H9 (cell line): ENCODE data around the gene TSPAN5. TPM values are rescaled to one million over a fixed set of nuclear protein-coding genes. Genes with fewer than 3 reads are reported as not detected.

ENCODE experiments used
- DNase-seq: peaks from one replicate; pipeline ENCODE4 v3.0.0-alpha.2; 2017
- H2AFZ ChIP-seq: one replicate; pipeline ENCODE4 v1.6.1; 2013; ENCODE audit warnings: mild to moderate bottlenecking, low read length, control low read depth, moderate library complexity
- H2AK5ac ChIP-seq: 2 replicates; pipeline ENCODE4 v1.6.1; 2013; ENCODE audit warnings: low read length, control low read depth, mixed read lengths; ENCODE audit not compliant: insufficient read length
- H2BK120ac ChIP-seq: one replicate; pipeline ENCODE4 v1.6.1; 2013; ENCODE audit warnings: low read depth, mild to moderate bottlenecking, low read length, control low read depth, inconsistent platforms; ENCODE audit not compliant: poor library complexity, severe bottlenecking
- H2BK12ac ChIP-seq: 2 replicates; pipeline ENCODE4 v1.6.1; 2013; ENCODE audit warnings: low read length, control low read depth, mixed read lengths, low read depth; ENCODE audit not compliant: insufficient read length
- H2BK15ac ChIP-seq: 2 replicates; pipeline ENCODE4 v1.6.1; 2013; ENCODE audit warnings: low read depth, low read length, control low read depth
- H2BK20ac ChIP-seq: one replicate; pipeline ENCODE4 v1.6.1; 2013; ENCODE audit warnings: low read depth, mild to moderate bottlenecking, low read length, control low read depth, inconsistent platforms; ENCODE audit not compliant: poor library complexity, severe bottlenecking
- H2BK5ac ChIP-seq: 2 replicates; pipeline ENCODE4 v1.6.1; 2013; ENCODE audit warnings: low read length, control low read depth, mixed read lengths; ENCODE audit not compliant: insufficient read length
- H3K14ac ChIP-seq: 2 replicates; pipeline ENCODE4 v1.6.1; 2013; ENCODE audit warnings: low read length, control low read depth; ENCODE audit not compliant: insufficient read depth
- H3K18ac ChIP-seq: 2 replicates; pipeline ENCODE4 v1.6.1; 2013; ENCODE audit warnings: low read depth, mild to moderate bottlenecking, mixed read lengths, low read length, control low read depth; ENCODE audit not compliant: insufficient read length
- H3K23ac ChIP-seq: 2 replicates; pipeline ENCODE4 v1.6.1; 2013; ENCODE audit warnings: low read length, control low read depth, mixed read lengths, low read depth; ENCODE audit not compliant: insufficient read length
- H3K23me2 ChIP-seq: 2 replicates; pipeline ENCODE4 v1.6.1; 2013; ENCODE audit warnings: low read depth, mild to moderate bottlenecking, mixed read lengths, low read length, control low read depth; ENCODE audit not compliant: insufficient read length, poor library complexity, severe bottlenecking
- H3K27ac ChIP-seq: 2 replicates; pipeline ENCODE4 v1.5.1; 2013; ENCODE audit warnings: low read length, control low read depth, mixed read lengths, low read depth; ENCODE audit not compliant: insufficient read length
- H3K27me3 ChIP-seq: 2 replicates; pipeline ENCODE4 v1.6.1; 2013; ENCODE audit warnings: low read length, control low read depth, inconsistent platforms; ENCODE audit not compliant: insufficient read depth
- H3K4ac ChIP-seq: 2 replicates; pipeline ENCODE4 v1.6.1; 2013; ENCODE audit warnings: low read depth, mild to moderate bottlenecking, control low read depth, inconsistent platforms, low read length, moderate library complexity
- H3K4me1 ChIP-seq: 2 replicates; pipeline ENCODE4 v1.6.1; 2013; ENCODE audit warnings: low read length, control low read depth, inconsistent platforms; ENCODE audit not compliant: insufficient read depth
- H3K4me2 ChIP-seq: 2 replicates; pipeline ENCODE4 v1.6.1; 2013; ENCODE audit warnings: low read length, control low read depth, mixed read lengths; ENCODE audit not compliant: insufficient read length, insufficient read depth
- H3K56ac ChIP-seq: 2 replicates; pipeline ENCODE4 v1.6.1; 2013; ENCODE audit warnings: low read depth, mild to moderate bottlenecking, mixed read lengths, low read length, control low read depth; ENCODE audit not compliant: insufficient read length
- H3K79me1 ChIP-seq: 2 replicates; pipeline ENCODE4 v1.6.1; 2013; ENCODE audit warnings: low read depth, mild to moderate bottlenecking, moderate library complexity, low read length, control low read depth, inconsistent platforms; ENCODE audit not compliant: insufficient read depth, poor library complexity, severe bottlenecking
- H3K79me2 ChIP-seq: 2 replicates; pipeline ENCODE4 v1.6.1; 2013; ENCODE audit warnings: low read length, control low read depth, inconsistent platforms; ENCODE audit not compliant: insufficient read depth
- H3K9ac ChIP-seq: 2 replicates; pipeline ENCODE4 v1.6.1; 2013; ENCODE audit warnings: low read length, control low read depth, mixed read lengths; ENCODE audit not compliant: insufficient read length; ENCODE audit errors: extremely low read depth
- H3K9me3 ChIP-seq: one replicate; pipeline ENCODE4 v1.6.1; 2013; ENCODE audit warnings: low read depth, low read length, inconsistent platforms; ENCODE audit not compliant: control insufficient read depth
- H3T11ph ChIP-seq: one replicate; pipeline ENCODE4 v1.6.1; 2013; ENCODE audit warnings: mild to moderate bottlenecking, low read length, control low read depth, inconsistent platforms
- H4K20me1 ChIP-seq: one replicate; pipeline ENCODE4 v1.6.1; 2013; ENCODE audit not compliant: control insufficient read depth, insufficient read length, insufficient read depth
- H4K5ac ChIP-seq: 2 replicates; pipeline ENCODE4 v1.6.1; 2013; ENCODE audit warnings: low read depth, mild to moderate bottlenecking, mixed read lengths, low read length, control low read depth; ENCODE audit not compliant: insufficient read length
- H4K8ac ChIP-seq: replicated peaks from 2 replicates; pipeline ENCODE4 v1.6.1; 2013; ENCODE audit warnings: low read length, control low read depth, mixed read lengths, low read depth; ENCODE audit not compliant: insufficient read length
- H4K91ac ChIP-seq: 2 replicates; pipeline ENCODE4 v1.6.1; 2013; ENCODE audit warnings: low read depth, mild to moderate bottlenecking, moderate library complexity, mixed read lengths, low read length, control low read depth; ENCODE audit not compliant: insufficient read length
- H3K27ac Mint-ChIP-seq, 3 experiments: 2 replicates in 2 of 3; 3 replicates in 1 of 3; pipeline ENCODE4 v1.8.0; 2020 to 2021; ENCODE audit warnings: mixed read lengths in 3 of 3, mild to moderate bottlenecking in 1 of 3, moderate library complexity in 1 of 3
- H3K27me3 Mint-ChIP-seq: 2 replicates; pipeline ENCODE4 v1.8.0; 2021; ENCODE audit warnings: low read depth, mild to moderate bottlenecking, moderate library complexity, mixed read lengths
- H3K36me3 Mint-ChIP-seq, 3 experiments: 2 replicates in 2 of 3; 3 replicates in 1 of 3; pipeline ENCODE4 v1.8.0; 2020 to 2021; ENCODE audit warnings: low read depth in 3 of 3, mixed read lengths in 3 of 3; ENCODE audit not compliant: insufficient read depth in 1 of 3
- H3K4me1 Mint-ChIP-seq, 2 experiments: 2 replicates each; pipeline ENCODE4 v1.8.0; 2020; ENCODE audit warnings: mixed read lengths in 2 of 2
- H3K4me3 Mint-ChIP-seq, 2 experiments: 2 replicates in 1 of 2; 3 replicates in 1 of 2; pipeline ENCODE4 v1.8.0; 2020 to 2021; ENCODE audit warnings: mild to moderate bottlenecking in 2 of 2, mixed read lengths in 2 of 2, moderate library complexity in 1 of 2
- H3K9me3 Mint-ChIP-seq, 2 experiments: 2 replicates in 1 of 2; 3 replicates in 1 of 2; pipeline ENCODE4 v1.8.0; 2020; ENCODE audit warnings: mild to moderate bottlenecking in 2 of 2, mixed read lengths in 2 of 2, moderate library complexity in 1 of 2
- CTCF ChIP-seq: fragments of 200-600 bp; sonication (generic); conservative IDR thresholded peaks from 3 replicates; pipeline ENCODE4 v1.8.0; 2021; ENCODE audit warnings: antibody characterized with exemption, mild to moderate bottlenecking
- WGBS: extraction: QIAGEN DNeasy Blood & Tissue Kit; methylation state at CpG from one replicate; pipeline ENCODE4 v1.1.7; 2013; ENCODE audit warnings: missing lambda C conversion rate, low lambda C conversion rate, mixed read lengths; ENCODE audit not compliant: insufficient read length; ENCODE audit errors: extremely low coverage; 5-methylcytosine and 5-hydroxymethylcytosine counted together
- total RNA-seq: library from RNA; stranded (reverse); gene quantifications from 2 replicates; pipeline ENCODE4 v1.2.1, GENCODE V29; 2021

The TSPAN5 gene
- total RNA-seq, 1 experiment from 2014 or later = 7.0 TPM

GRCh38 chr4:98485816-98486345 lies 172.5 kb downstream of the TSPAN5 start:
- peaks cover 0 to 5% (median 0%) of the 10 kb centered on the region in 3 experiments; a peak in 2 of 7 replicates for H3K36me3 Mint-ChIP-seq

More at GRCh38 chr4:98485816-98486345, 172.5 kb downstream of the TSPAN5 start:
- H2BK15ac ChIP-seq = no peak overlapping the region
- no peaks in the 10 kb centered on the region for H3K9me3 Mint-ChIP-seq
- WGBS = no CpG with 5 or more reads among the region's 7 CpGs
- no peak overlapping the region for H3K56ac ChIP-seq
- H3K9me3 ChIP-seq = no peaks in the 10 kb centered on the region
- H3K4me3 Mint-ChIP-seq = no peak overlapping the region
- H3K4me1 Mint-ChIP-seq = peaks cover 35 to 44% of the 10 kb centered on the region in 2 experiments
- no peak overlapping the region for H4K8ac ChIP-seq
- TF ChIP-seq CTCF = no peak
- no peak overlapping the region for H3K18ac ChIP-seq
- H3K27me3 Mint-ChIP-seq = no peaks in the 10 kb centered on the region
- no peak overlapping the region for H3K27ac Mint-ChIP-seq
- H3T11ph ChIP-seq = no peak overlapping the region
- peaks cover 7% of the 10 kb centered on the region; the same call in 1 of the 2 replicates for H3K4me1 ChIP-seq
- H3K79me2 ChIP-seq = no peaks in the 10 kb centered on the region
- H4K5ac ChIP-seq = no peak overlapping the region
- no peak overlapping the region for H3K14ac ChIP-seq
- no peak overlapping the region for H2BK120ac ChIP-seq
- H4K91ac ChIP-seq = no peak overlapping the region
- no peak overlapping the region for H3K27ac ChIP-seq
- no peak overlapping the region for H3K9ac ChIP-seq
- no peaks in the 10 kb centered on the region for H3K27me3 ChIP-seq
- H2BK20ac ChIP-seq = no peak overlapping the region
- no peak overlapping the region for H2AK5ac ChIP-seq
- H3K23ac ChIP-seq = no peak overlapping the region
- H4K20me1 ChIP-seq = no peaks in the 10 kb centered on the region
- no peaks in the 10 kb centered on the region for H3K23me2 ChIP-seq
- no peak overlapping the region for H2AFZ ChIP-seq
- no peak overlapping the region for H2BK5ac ChIP-seq
- no peaks in the 10 kb centered on the region for H3K79me1 ChIP-seq
- no peak overlapping the region for H3K4me2 ChIP-seq
- no peak for DNase-seq
- no peak overlapping the region for H3K4ac ChIP-seq
- no peak overlapping the region for H2BK12ac ChIP-seq
